ENCODE results near the gene CSE1L.
A peak's percentile ranks its signal among the peaks of the same experiment; 100 is the strongest.
"Not testable (repeated sequence)": the region's sequence is repeated elsewhere in the genome, so short reads cannot be mapped to it uniquely, and the experiment has no call there.

The CSE1L gene

GRCh38 chr20:49046087-49046900 lies at the start of gene CSE1L:
Gene CSE1L, plus strand, starts transcription at chr20:49046312. Its CDS starts 12,152 bp downstream, at chr20:49058464.
- DNase-seq, result peak; percentile 94

- DNase-seq, result no peak
Observed at GRCh38 chr20:48999890-49000870, 45.9 kb upstream of the CSE1L start.

GRCh38 chr20:49001741-49002140 lies 44.4 kb upstream of the CSE1L start:
- no peak for DNase-seq

GRCh38 chr20:49006446-49006980 lies 39.6 kb upstream of the CSE1L start:
- no peak for DNase-seq

- DNase-seq, result no peak
Observed at GRCh38 chr20:49009899-49010631, 36.0 kb upstream of the CSE1L start.

- no peak for DNase-seq
Observed at GRCh38 chr20:49024220-49024619, 21.9 kb upstream of the CSE1L start.

- not testable (repeated sequence) for DNase-seq
Observed at GRCh38 chr20:49028177-49028576, 17.9 kb upstream of the CSE1L start.

GRCh38 chr20:49028684-49029083 lies 17.4 kb upstream of the CSE1L start:
- peak; percentile 5 for DNase-seq

GRCh38 chr20:49029203-49029602 lies 16.9 kb upstream of the CSE1L start:
- DNase-seq, result no peak

- no peak for DNase-seq
Observed at GRCh38 chr20:49030954-49031619, 15.0 kb upstream of the CSE1L start.

GRCh38 chr20:49032455-49032854 lies 13.7 kb upstream of the CSE1L start:
- DNase-seq, result no peak

- no peak for DNase-seq
Observed at GRCh38 chr20:49034070-49034732, 11.9 kb upstream of the CSE1L start.

GRCh38 chr20:49037962-49038387 lies 8.1 kb upstream of the CSE1L start:
- no peak for DNase-seq

GRCh38 chr20:49039854-49040253 lies 6.3 kb upstream of the CSE1L start:
- DNase-seq, result no peak

- no peak for DNase-seq
Observed at GRCh38 chr20:49043000-49043399, 3.1 kb upstream of the CSE1L start.

- peak; percentile 49 for DNase-seq
Observed at GRCh38 chr20:49045440-49046086, 549 bp upstream of the CSE1L start.

- no peak for DNase-seq
Observed at GRCh38 chr20:49052334-49052733, 6.2 kb downstream of the CSE1L start.

GRCh38 chr20:49054056-49054643 lies 8.0 kb downstream of the CSE1L start:
- no peak for DNase-seq

- DNase-seq, result no peak
Observed at GRCh38 chr20:49063279-49063678, 17.2 kb downstream of the CSE1L start.

- DNase-seq, result no peak
Observed at GRCh38 chr20:49074521-49074920, 28.4 kb downstream of the CSE1L start.

GRCh38 chr20:49078310-49078709 lies 32.2 kb downstream of the CSE1L start:
- no peak for DNase-seq
